ENCODE results near the gene TOR4A. TPM values are rescaled to one million over a fixed set of nuclear protein-coding genes. Genes with fewer than 3 reads are reported as not detected.

TOR4A gene
- total and polyA plus RNA-seq, 2 donors from 2014 or later = 4.9 to 23.8 TPM

GRCh38 chr9:137228506-137228967 lies 49.0 kb upstream of the TOR4A start:
- Histone ChIP-seq H3K9me3 (ENCODE audit: control insufficient read depth in 2 of 3, insufficient read depth in 1 of 3, low read length in 3 of 3) (no peaks in the 10 kb centered on the region), H3K27ac (ENCODE audit: low read depth in 2 of 2, low read length in 2 of 2) (no peak overlapping the region), H3K4me1 (ENCODE audit: control insufficient read depth in 2 of 3, insufficient read depth in 2 of 3, low read depth in 1 of 3, low read length in 3 of 3) (peaks cover 0 to 29% (median 18%) of the 10 kb centered on the region in 3 donors), H3K9ac (ENCODE audit: low read length in 3 of 3) (no peak overlapping the region), H3K27me3 (ENCODE audit: control insufficient read depth, insufficient read depth, low read length) (no peaks in the 10 kb centered on the region), H3K36me3 (ENCODE audit: control insufficient read depth in 2 of 3, insufficient read depth in 3 of 3, low read length in 3 of 3) (no peaks in the 10 kb centered on the region), H3K4me3 (ENCODE audit: low read length in 3 of 3) (no peak overlapping the region)
- TF ChIP-seq CTCF (IDR thresholded peaks at IDR 0.05; ENCODE audit: borderline replicate concordance, extremely low read depth, insufficient read depth) = no peak
- no peak for FAIRE-seq
- intact Hi-C loops (cut with DNase I) = no loop called here
- peak in 1 of 5 donors; percentile 63 for DNase-seq

- Histone ChIP-seq H3K27ac (ENCODE audit: low read depth in 2 of 2, low read length in 2 of 2) (peak overlapping the region in 1 of 2 donors; percentile 51), H3K4me1 (ENCODE audit: control insufficient read depth in 2 of 3, insufficient read depth in 2 of 3, low read depth in 1 of 3, low read length in 3 of 3) (peaks cover 0 to 26% (median 15%) of the 10 kb centered on the region in 3 donors), H3K36me3 (ENCODE audit: control insufficient read depth in 2 of 3, insufficient read depth in 3 of 3, low read length in 3 of 3) (no peaks in the 10 kb centered on the region), H3K9ac (ENCODE audit: low read length in 3 of 3) (no peak overlapping the region), H3K4me3 (ENCODE audit: low read length in 3 of 3) (no peak overlapping the region), H3K9me3 (ENCODE audit: control insufficient read depth in 2 of 3, insufficient read depth in 1 of 3, low read length in 3 of 3) (no peaks in the 10 kb centered on the region), H3K27me3 (ENCODE audit: control insufficient read depth, insufficient read depth, low read length) (no peaks in the 10 kb centered on the region)
- FAIRE-seq (no peak), DNase-seq (peak in 1 of 5 donors; percentile 59)
- TF ChIP-seq CTCF (IDR thresholded peaks at IDR 0.05; ENCODE audit: borderline replicate concordance, extremely low read depth, insufficient read depth) = no peak
- intact Hi-C loops (cut with DNase I) = no loop called here
Observed at GRCh38 chr9:137228968-137229896, 48.3 kb upstream of the TOR4A start.

- Histone ChIP-seq H3K27me3 (ENCODE audit: control insufficient read depth, insufficient read depth, low read length) (no peaks in the 10 kb centered on the region), H3K4me3 (ENCODE audit: low read length in 3 of 3) (no peak overlapping the region), H3K9ac (ENCODE audit: low read length in 3 of 3) (no peak overlapping the region), H3K9me3 (ENCODE audit: control insufficient read depth in 2 of 3, insufficient read depth in 1 of 3, low read length in 3 of 3) (no peaks in the 10 kb centered on the region), H3K4me1 (ENCODE audit: control insufficient read depth in 2 of 3, insufficient read depth in 2 of 3, low read depth in 1 of 3, low read length in 3 of 3) (peaks cover 0 to 26% (median 15%) of the 10 kb centered on the region in 3 donors), H3K36me3 (ENCODE audit: control insufficient read depth in 2 of 3, insufficient read depth in 3 of 3, low read length in 3 of 3) (no peaks in the 10 kb centered on the region), H3K27ac (ENCODE audit: low read depth in 2 of 2, low read length in 2 of 2) (peak overlapping the region in 1 of 2 donors; percentile 51)
- FAIRE-seq (no peak), DNase-seq (peak in 2 of 5 donors; percentile 52 to 64)
- intact Hi-C loops (cut with DNase I) = loop anchor here (10.0 kb wide), 1 partner anchor 115 kb away; the partner anchor contains the start of gene DPP7
- no peak for TF ChIP-seq CTCF (IDR thresholded peaks at IDR 0.05; ENCODE audit: borderline replicate concordance, extremely low read depth, insufficient read depth)
Observed at GRCh38 chr9:137229903-137230704, 47.4 kb upstream of the TOR4A start.
